Bone marrow (tissue), 2 donors: Measurements from ENCODE around the gene RAP1GAP.
"Not testable (repeated sequence)": the region's sequence is repeated elsewhere in the genome, so short reads cannot be mapped to it uniquely, and the experiment has no call there.

Experiments
- DNase-seq, 2 donors: peaks; one replicate each; lab custom pipeline; 2025; lab: John Stamatoyannopoulos, UW

The RAP1GAP gene

GRCh38 chr1:21644348-21644747 is 24.8 kb downstream of the RAP1GAP start:
- no peak for DNase-seq

DNA sequence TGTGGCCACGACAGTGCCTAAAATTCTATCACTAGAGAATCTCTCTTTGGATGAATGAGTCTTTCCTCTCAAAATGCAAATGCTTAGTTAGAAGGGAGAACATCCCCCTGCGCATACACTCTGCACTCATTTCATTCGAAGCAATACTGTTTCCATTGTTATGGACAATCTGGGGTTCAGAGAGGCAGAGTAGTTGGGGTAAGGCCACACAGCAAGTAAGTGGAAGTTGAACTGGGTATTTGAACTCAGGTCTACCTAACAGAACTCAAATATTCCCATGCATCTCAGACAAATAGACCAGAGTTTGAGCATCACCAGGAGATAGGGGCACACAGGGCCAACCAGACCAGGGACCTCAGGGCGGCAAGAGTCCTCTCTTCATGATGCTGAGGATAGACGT is 25.5 kb downstream of the RAP1GAP start:
- DNase-seq, result no peak

DNA sequence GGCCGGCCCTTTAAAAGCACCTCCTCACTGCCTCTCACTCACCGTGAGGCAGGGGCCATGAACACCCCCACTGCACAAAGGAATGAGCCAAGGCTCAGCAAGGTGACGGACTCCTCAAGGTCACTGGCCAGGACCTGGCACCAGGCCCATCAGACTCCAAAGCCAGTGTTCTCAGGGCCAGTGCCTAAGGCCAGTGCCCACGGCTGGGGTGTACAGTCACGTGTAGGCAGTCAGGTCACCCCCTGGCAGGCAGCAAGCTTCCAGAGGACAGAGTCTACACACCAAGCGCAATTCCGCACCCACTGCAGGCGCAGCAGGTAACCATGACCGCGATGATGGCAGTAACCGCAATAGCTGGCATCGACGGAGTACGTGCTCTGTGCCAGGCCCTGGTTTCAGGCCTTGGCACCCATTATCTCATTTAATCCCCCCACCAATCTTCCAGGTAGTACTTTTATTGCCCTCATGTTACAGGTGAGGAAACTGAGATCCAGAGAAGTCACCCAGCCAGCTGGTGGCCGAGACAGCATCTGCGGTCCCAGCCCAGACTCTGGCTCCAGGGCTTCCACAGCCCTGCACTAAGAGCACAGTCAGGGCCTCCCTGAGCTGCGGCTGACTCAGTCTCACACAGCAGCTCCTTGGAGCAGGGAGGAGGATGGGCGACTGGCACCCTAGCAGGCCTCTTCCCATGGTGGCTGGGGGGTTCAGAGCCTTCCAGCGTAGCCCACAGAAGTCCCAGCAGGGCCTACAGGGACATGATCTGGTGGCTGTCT is 27.0 kb downstream of the RAP1GAP start:
- DNase-seq, result no peak

DNA sequence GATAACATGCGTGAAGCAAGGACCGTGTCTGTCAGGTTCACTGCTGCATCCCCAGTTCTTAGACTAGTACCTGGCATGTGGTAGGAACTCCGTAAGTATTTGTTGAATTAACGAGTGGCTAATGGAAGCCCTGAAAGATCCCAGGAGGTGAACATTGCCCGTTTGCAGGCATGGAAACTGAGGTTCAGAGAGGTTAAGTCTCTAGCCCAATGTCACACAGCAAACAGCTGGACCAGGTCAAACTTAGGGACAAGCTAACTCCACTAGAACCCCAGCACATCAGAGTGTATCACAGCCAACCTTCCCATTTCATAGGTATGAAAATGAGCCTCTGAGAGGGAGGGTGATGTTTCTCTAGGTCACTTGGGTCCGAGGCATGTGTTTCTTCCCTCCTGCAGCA is 27.6 kb downstream of the RAP1GAP start:
- no peak for DNase-seq

DNA sequence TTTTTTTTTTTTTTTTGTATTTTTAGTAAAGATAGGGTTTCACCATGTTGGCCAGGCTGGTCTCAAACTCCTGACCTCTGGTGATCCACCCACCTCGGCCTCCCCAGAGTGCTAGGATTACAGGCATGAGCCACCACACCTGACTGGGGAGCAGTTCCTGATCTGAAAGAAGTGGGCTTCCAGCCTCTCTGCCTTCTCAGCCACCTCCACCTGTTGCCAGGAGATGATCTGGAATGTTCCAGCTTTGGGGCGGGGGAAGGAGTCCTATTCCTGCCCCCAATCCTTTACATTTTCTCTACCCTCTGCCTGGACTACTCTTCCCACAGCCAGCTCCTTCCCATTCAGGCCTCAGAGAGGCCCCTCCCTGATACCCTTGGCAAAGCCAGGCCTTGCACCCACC is 28.1 kb downstream of the RAP1GAP start:
- DNase-seq, result no peak

DNA sequence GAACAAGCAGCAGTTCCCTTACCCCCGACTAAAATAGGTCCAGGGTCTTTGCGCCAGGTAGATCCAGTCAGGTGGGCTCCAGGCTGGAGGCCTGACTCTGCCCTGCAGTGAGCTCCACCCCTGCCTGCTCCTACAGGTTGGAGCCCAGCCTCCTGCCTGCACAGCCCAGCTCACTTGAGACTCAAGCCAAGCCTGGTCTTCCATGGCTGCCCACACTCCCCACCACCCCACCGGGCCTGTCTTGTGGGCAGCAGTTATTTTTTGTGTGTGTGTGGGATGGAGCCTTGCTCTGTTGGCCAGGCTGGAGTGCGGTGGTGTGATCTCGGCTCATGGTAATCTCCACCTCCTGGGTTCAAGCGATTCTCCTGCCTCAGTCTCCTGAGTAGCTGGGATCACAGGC is 28.5 kb downstream of the RAP1GAP start:
- DNase-seq, result no peak

DNA sequence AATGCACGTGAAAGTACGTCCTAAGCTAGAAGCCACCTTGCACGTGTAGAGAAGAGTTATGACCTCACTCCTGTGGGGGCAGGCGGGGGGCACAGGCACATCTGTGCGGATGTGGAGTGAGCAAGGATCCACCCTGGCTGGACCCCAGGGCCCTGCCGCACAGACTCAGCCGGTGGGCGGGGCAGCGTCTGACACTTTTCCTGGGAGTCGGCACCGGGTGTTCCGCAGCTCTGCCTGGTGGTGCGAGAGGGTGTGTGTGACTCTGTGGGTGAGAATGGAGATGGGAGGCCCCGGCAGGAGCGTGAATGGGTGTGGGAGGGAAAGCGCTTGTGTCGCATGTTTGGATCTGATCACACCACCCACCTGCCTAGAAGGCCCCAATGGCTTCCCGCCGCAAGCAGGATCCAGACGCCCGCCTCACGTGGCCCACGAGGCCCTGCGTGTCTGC is 29.5 kb downstream of the RAP1GAP start:
- DNase-seq, result no peak

- DNase-seq, result peak in 1 of 2 donors; percentile 29
Measured at GRCh38 chr1:21638531-21639341, 30.4 kb downstream of the RAP1GAP start.

DNA sequence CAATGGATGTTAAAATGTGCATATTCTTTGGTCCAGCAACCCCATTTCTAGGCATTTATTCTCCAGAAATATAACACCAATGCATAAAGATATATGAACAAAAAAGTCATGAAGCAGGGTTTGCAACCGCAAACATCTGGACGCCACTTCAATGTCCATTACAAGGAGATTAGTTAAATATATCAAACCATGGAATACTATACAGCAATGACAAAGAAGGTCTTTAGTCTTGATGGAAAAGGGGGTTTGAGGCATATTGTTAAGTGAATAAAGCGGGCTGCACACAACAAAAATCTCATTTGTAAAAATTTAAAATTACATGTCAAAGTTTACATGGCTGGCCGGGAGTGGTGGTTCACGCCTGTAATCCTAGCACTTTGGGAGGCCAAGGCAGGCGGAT is 31.6 kb downstream of the RAP1GAP start:
- no peak for DNase-seq

DNA sequence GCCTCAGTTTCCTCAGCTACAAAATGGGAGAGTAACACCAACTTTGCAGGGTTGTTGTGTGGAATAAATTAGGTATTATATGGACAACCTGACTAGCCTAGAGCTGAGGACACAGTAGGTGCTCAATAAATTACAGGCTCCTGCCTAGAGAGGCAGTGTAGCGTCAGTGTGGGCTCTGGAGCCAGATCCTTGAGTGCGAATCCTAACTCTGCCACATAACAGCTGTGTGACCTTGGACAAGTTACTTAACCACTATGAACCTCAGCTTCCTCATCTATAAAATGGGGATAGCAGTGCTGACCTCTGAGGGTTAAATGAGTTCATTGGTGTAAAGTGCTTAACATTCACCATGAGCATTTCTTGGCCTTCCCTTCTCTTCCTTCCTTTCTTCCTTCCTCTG is 33.1 kb downstream of the RAP1GAP start:
- no peak for DNase-seq

DNA sequence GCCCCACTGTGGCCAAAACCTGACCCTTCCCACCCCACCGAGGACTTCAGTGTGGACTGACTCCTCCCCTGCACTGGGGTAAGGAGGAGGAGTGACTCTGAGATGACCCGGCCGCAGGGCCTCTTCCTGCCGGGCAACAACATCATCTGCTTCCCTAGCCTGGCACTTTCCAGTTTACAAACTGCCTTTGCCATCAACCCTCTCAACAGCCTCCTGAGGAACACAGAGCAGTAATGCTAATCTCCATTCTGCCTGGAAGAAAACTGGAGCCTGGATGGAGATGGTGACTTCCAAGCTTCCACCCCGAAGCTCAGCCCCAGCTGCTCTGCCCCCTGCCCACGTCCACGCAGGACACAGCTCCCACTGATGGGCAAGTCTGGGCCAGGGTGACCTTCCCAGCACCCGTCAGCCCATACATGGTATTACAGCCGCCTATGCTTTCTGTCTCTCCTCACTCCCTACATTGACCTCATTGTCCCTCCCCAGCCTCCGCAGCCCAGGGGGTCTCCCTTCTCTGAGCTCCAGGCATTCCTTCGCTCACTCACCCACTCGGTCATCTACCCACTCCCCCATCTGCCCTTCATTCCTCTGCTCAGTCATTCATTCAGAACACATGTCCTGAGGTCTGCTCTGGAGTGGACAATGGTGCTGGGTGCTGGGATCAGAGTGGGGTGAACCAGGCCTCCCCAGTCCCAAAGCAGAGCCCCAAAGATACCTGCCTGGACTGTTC is 34.2 kb downstream of the RAP1GAP start:
- no peak for DNase-seq

DNA sequence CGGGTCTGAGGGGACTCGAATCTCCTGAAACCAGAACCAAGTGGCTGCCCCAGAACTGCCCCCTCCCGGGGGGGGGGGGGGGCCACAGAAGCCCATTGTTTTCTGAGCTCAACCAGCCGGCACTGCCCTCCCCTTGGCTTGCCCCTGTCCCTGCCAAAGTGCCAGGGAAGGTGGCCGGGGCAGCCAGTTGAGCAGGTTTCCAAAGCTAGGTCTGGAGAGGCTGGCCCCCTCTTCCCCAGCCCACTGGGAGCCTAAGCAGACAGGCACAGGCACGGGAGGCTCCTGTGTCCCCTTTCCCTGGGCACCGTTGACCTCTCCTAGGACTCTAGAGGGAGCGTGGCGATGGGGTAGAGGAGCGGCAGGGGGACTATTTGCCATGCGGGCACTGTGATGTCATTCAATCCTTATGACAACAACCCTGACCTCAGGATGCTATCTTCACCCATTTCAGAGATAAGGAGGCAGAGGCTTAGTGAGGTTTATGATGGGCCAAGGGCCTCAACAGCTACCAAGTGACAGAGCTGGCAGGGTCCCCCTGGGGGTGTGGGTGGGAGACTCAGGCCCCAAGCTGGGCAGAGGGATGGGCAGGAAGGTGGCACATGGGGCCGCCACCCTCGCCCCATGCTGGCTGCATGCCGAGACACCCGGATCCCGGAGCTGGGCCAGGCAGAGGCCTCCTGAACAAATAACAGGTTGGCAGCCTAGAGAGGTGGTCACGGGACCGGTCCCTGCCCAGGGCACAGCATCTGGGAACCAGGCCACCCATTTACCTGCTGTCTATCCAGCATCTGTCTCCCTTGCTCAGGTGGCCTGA is 35.0 kb downstream of the RAP1GAP start:
- no peak for DNase-seq

DNA sequence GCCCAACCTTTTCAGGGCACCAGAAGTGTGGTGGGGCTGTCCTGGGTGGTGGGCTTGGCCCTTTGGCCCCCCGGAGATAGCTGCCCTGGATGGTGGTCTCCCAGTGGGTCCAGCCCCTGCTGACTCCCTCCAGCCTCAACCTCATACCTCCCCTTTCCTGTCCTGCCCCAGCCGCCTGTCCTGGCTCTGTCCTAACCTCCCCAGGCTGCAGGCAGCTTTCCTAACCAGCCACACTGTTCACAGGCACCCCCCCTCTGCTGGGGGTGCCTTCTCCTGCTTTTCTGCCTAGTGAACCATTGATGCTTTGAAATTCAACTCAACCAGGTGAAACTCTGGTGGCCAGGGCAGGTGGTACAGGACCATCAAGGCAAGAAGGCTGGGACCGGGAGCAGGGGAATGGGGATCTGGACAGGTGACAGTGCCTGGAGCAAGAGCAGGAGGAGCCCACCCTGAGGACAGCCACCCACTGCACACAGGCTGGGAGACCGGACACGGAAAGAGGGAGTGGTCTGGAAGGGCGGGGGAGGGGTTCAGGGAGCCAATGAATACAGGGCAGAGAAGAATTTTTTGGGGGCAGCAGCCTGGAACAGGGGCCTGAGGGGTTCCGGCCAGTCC is 35.9 kb downstream of the RAP1GAP start:
- no peak for DNase-seq

DNA sequence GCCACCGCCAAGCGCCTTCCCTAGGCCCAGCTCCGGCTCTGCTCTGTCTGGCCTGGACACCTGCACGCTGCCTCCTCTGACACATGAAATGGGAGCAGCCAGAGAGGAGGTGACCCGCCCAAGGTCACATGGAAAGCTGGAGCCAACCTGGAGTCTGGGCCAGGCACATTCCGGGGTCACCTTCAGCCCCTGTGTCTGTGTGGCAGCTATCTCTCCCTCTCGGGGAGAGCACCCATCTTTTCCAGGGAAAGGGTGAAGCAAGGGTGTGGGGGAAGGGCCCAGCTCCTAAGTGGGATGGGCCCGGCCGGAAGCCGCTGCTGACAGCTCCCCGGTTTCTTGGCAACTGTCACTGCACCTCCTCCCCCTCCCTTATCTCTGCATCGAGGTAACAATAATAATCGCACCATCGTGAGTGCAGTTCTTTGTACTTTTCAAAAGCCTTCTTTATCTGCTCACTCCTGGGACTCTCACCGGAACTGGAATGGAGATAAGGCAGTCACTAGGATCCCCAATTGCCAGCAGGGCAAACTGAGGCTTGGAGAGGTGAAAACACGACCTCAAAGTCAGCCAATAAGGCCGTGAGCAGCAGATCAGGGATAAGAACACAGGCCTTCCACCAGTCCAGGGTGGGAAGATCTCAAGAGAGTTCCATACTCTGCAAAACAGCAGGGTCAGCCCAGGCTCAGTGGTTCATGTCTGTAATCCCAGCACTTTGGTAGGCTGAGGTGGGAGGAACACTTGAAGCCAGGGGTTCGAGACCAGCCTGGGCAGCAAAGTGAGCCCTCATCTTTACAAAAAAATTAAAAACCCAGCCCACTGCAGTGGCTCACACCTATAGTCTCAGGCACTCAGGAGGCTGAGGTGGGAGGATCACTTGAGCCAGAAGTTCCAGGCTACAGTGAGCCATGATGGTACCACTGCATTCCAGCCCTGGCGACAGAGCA is 36.9 kb downstream of the RAP1GAP start:
- no peak for DNase-seq

DNA sequence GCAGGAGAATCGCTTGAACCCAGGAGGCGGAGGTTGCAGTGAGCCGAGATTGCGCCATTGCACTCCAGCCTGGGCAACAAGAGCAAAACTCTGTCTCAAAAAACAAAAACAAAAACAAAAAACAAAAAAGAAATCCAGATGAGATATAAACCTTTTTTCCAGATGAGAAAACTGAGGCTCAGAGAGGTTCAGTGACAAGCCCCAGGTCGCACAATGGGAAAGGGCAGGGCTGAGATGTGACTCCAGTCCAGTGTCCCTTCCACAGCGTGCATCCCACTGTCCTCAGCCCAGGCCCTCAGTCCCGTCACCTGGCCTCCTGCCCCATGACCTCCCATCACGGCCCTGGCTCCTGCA is 37.6 kb downstream of the RAP1GAP start:
- not testable (repeated sequence) for DNase-seq

DNA sequence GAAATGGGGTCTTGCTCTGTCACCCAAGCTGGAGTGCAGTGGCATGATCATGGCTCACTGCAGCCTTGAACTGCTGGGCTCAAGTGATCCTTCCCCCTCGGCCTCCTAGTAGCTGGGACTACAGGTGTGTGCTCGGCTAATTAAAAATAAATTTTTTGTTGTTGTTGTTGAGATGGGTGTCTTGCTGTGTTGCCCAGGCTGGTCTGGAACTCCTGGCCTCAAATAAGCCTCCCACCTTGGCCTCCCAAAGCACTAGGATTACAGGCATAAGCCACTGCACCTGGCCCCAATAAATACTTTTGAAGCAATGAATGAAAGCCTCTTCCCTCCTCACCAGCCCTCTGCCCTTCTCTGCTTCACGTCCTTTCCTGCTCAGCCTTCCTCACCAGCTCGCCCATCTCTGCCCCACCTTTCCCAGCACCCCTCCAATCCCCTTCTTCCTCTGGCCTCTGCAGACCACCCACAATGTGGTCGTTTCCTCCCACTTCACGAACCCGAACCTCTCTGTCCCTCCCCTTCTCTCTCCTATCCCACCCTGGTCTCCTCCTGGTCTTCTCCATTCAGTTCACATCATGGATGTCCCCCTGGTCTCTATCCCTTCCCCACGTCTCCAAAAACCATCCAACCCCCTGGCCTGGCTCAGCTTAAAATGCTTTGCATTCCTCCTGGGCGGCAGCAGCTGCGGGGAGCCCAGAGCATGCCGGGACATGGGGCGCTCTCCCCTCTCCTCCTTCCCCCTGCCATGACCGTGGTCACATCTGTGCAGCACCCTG is 38.4 kb downstream of the RAP1GAP start:
- DNase-seq, result no peak

- DNase-seq, result no peak
Measured at GRCh38 chr1:21629971-21630370, 39.2 kb downstream of the RAP1GAP start.

- no peak for DNase-seq
Measured at GRCh38 chr1:21628798-21629393, 40.3 kb downstream of the RAP1GAP start.

DNA sequence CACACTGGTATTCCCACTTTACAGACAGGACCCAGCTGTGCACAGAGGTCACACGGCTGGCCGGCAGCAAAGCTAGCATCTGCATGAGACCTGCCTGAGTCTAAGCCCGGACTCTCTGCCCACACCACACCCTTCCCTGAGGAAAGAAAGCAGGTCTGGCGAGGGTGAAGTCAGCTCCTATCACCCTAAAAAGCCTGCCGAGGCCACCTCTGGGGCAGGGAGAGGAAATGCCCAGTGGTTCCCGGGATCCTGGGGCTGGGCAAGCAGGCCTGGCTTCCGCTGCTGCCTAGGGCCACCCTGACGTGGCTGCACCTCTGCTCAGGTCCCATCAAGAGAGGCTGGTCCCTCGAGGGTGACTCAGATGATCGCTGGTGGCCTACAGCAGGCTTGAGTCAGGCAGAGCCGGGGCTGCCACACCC is 42.2 kb downstream of the RAP1GAP start:
- DNase-seq, result no peak
